H1 (cell line): ENCODE measurements around the gene GTF2F1. TPM values are rescaled to one million over a fixed set of nuclear protein-coding genes. Genes with fewer than 3 reads are reported as not detected.

ENCODE experiments used
- TAF1 ChIP-seq: IDR thresholded peaks from 2 replicates; pipeline ENCODE4 v1.6.1; 2011; ENCODE audit warnings: mild to moderate bottlenecking, low read depth, low read length
- polyA plus RNA-seq, 7 experiments: library from polyadenylated mRNA; depleted of rRNA in 3 of 7; stranded (reverse) in 5 of 7; unstranded in 2 of 7; fragments of >200 nt in 5 of 7; fragments of 200-250 nt in 2 of 7; gene quantifications; 1 replicate in 5 of 7; 2 replicates in 1 of 7; 4 replicates in 1 of 7; pipeline versions ENCODE4 v1.2.1 to v1.2.3, GENCODE V29; 2011 to 2013; ENCODE audit warnings: missing spikeins in 2 of 7, mixed read lengths in 2 of 7
- total RNA-seq: library from RNA; stranded (reverse); fragmentation: NEBNext Ultra II Directional; extraction: Animal tissue kit (Norgen Biotek cat#: 25700); gene quantifications from 2 replicates; pipeline ENCODE4 v1.2.1, GENCODE V29; 2021

GTF2F1 gene
- total and polyA plus RNA-seq, 2 of the 8 experiments (the other 6 are each of a cell fraction or from before 2014, with no cell fraction given): 29.3 to 56.3 TPM

- TF ChIP-seq TAF1: no peak
These were observed 10.1 kb upstream of the GTF2F1 start (continued) for GRCh38 chr19:6402837-6403608.
